ENCODE data around the gene ITGB4.

The ITGB4 gene

GRCh38 chr17:75799402-75799801 is 78.1 kb downstream of the ITGB4 start:
- no peak for DNase-seq

GRCh38 chr17:75803883-75804282 is 82.6 kb downstream of the ITGB4 start:
- DNase-seq: no peak

GRCh38 chr17:75806822-75807500 is 85.7 kb downstream of the ITGB4 start:
- no peak for DNase-seq
